Measurements from ENCODE around the gene DOCK4. TPM values are rescaled to one million over a fixed set of nuclear protein-coding genes. Genes with fewer than 3 reads are reported as not detected.

Gene DOCK4
- total and polyA plus RNA-seq, 2 of the 8 experiments (the other 6 are each of a cell fraction or from before 2014, with no cell fraction given): 5.1 to 23.6 TPM

DNA sequence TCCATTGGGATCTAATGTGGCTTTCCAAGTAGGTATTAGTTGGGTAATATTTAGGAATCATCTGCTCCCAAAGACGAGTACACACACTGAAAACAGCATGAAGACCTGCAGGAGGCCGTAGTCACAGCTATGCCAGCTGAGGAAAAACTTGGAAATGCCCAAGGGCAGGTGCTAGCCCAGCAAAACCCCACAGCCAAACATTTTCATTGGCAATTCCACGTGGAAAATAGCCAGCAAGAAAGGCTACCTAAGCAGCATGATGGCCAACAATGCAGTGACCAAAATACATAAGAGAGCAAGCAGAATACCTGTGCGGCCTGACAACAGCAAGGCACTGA is 32.7 kb downstream of the DOCK4 start (continued):
- no peak for TF ChIP-seq SRF (IDR thresholded peaks at IDR 0.05; ENCODE audit: low read depth, low read length)
- no peak for TF ChIP-seq YY1 (IDR thresholded peaks at IDR 0.05; ENCODE audit: low read depth, low read length)
- no peak for TF ChIP-seq POU5F1 (IDR thresholded peaks at IDR 0.05; ENCODE audit: low read depth, low read length)
- no peak for TF ChIP-seq SIN3A (conservative IDR thresholded peaks at IDR 0.05 in 1 of 2, IDR thresholded peaks at IDR 0.05 in 1 of 2; ENCODE audit: low read depth in 1 of 2, low read length in 2 of 2)
- no peak for TF ChIP-seq SIX5 (IDR thresholded peaks at IDR 0.05; ENCODE audit: low read depth, low read length)
- TF ChIP-seq KDM1A (IDR thresholded peaks at IDR 0.05; ENCODE audit: borderline replicate concordance, low read length): no peak

Measured in H1 (cell line).